Measurements from ENCODE around the gene REXO4.
A peak's percentile ranks its signal among the peaks of the same experiment; 100 is the strongest.

Gene REXO4

DNA sequence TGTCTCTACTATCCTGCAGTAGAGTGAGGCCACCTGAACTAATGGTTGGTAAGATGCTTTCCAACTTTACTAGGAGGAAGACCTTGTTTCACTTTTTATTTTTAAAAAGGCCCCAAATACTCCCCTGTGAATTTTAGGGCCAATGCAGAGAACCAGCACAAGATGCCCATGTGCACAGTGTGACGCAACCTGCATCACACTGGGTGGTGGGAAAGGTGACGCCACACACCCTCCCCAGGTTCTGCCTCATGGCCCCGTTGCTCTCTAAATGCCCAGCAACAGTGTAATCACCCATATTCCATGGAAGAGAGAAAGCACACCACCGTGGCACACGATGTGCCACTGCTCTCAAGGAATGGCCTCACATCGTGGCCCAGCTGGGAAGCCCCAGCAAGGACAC lies 48.4 kb downstream of the REXO4 start:
- no peak for DNase-seq (ENCODE audit: low read depth, low spot score)

DNA sequence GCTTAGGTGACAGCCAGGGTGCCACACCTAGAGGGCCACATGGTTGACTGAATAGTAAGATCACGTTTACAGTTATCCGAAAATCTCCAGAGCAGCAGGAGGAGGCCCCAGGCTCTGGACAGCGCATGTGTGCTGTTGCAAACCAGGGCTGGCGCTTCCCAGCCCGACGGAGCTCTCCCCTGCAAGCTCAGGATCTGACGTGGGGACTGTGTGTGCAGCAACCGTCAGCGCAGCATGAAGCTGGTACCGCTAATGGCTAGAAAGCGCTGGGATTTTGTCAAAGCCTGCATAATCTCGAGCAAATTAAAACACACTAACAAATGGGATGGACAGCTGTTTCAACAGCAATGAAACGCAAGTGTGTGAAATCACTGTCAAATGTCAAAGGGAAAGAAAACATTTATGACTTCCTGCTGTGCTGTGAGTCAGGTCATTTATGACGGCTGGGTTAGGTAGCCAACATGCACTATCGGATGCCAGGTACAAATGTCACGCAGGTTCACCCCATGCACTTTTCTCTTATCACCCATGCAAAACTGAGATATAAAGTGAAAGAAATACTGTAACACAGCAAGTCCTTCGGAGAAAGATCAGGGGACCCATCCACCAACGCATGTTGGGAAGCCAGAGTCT lies 49.4 kb downstream of the REXO4 start:
- no peak for DNase-seq (ENCODE audit: low read depth, low spot score)

GRCh38 chr9:133367778-133368177 lies 50.0 kb downstream of the REXO4 start:
- no peak for DNase-seq (ENCODE audit: low read depth, low spot score)

- no peak for DNase-seq (ENCODE audit: low read depth, low spot score)
Observed at GRCh38 chr9:133367221-133367620, 50.6 kb downstream of the REXO4 start.

DNA sequence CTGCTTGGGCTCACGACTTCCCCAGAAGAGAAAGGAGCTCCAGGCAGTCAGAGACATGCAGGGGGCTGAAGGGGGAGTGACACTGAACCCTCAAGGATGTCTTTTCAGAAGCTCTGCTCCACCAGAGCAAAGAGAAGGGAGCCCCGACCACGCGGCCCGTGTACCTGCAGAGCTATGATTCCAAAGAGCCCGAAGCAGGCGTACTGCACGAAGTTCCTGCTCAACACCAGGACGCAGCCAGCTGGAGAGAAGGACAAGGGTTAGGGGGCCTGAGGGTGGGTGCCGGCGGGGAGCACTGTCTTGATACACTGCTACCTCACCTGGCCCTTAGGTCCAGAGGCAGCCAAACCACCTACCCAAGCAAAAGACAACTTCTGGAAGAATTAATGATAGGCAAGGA lies 51.4 kb downstream of the REXO4 start:
- no peak for DNase-seq (ENCODE audit: low read depth, low spot score)

GRCh38 chr9:133362359-133363044 lies 55.3 kb downstream of the REXO4 start:
- DNase-seq (ENCODE audit: low read depth, low spot score) = no peak

DNA sequence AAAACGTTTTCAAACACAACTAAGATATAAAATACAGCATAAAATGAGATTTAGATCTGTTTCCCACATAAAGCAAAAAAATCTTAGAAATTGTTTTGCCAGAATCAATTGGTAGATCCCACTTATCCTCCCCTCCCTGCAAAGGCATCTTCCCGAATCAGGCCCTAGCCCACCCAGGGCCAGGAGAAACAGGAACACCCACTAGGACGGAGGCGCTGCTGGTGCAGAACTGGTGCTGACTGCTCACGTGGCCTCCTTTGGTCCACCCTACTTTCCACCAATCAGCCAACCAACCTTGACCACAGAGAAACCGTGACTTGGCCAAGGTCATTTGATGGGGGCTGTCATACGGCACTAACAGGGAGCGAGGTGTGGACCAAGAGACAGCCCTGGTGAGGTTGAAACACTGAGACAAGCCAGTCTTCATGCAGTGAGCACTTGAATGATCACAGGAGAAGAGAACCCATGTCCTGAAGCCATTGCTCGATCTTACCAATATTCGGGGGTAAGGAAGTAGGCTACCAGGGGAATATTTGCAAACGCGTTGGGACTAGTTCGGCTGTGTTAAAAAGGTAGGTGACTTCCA lies 56.2 kb downstream of the REXO4 start:
- DNase-seq (ENCODE audit: low read depth, low spot score) = no peak

- DNase-seq (ENCODE audit: low read depth, low spot score) = no peak
Observed at GRCh38 chr9:133360400-133361393, 57.1 kb downstream of the REXO4 start.

DNA sequence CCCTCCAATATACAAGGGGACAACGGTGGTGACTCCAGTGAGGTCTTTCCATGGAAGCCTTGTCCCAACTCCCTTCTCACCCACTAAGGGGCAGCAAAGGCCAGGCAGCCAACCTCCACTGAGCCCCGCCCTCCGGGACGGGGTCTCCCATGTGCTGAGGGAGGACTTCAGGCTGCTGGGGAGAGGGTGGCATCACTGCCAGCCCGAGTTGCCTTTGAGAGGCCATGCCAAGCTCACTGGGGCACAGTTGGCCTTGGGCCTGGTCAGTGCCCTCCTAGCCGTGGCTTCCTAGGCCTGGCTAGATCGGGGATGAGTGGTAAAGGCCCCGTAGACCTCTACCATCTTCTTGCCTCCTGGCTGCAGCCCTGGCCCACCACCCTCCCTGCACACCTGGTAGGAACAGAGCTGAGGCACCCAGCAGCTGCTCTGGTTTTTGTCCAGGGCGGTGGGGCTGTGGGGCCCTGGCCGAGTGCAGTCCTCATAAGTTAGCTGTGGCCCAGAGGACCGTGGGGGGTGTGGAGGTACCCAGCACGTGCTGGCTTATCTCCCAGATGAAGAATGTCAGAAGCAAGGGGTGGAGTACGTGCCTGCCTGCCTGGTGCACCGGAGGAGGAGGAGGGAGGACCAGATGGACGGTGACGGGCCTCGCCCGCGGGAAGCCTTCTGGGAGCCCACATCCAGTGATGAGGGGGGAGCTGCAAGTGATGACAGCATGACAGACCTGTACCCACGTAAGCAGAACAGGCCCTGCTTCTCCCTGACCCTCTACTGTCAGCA lies 58.2 kb downstream of the REXO4 start:
- peak; percentile 64 for DNase-seq (ENCODE audit: low read depth, low spot score)

GRCh38 chr9:133357656-133358055 lies 60.2 kb downstream of the REXO4 start:
- no peak for DNase-seq (ENCODE audit: low read depth, low spot score)

DNA sequence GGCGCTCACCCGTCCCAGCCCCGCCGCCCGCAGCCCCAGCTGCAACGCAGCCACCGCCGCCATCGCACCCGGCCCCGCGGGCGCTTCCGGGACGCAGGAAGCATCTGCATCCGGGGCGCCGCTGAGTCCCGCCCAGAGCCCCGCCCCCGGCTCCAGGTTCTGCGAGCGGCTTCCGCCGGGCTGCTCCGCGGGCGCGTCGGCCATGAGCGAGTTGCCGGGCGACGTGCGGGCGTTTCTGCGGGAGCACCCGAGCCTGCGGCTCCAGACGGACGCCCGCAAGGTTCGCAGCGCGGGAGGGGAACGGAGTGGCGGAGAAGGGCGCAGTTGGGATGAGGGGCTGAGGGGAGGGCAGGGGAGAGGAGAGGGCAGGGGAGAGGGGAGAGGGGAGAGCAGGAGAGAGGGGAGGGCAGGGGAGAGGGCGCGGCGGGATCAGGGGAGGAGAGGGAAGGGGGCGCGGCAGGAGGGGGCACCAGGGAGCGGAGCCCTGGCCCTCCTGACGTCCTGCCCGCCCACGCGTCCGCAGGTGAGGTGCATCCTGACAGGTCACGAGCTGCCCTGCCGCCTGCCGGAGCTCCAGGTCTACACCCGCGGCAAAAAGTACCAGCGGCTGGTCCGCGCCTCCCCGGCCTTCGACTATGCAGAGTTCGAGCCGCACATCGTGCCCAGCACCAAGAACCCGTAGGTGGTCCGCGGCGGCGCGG lies 61.3 kb downstream of the REXO4 start, which contains the start of the genes SURF1 and SURF2:
TSS of gene SURF1 (minus strand) at position 97 of the 701 bp plus-strand sequence. CDS start at position 63, 34 bp downstream.
TSS of gene SURF2 (plus strand) at position 160 of the 701 bp plus-strand sequence. CDS start at position 203, 43 bp downstream.
- peak; percentile 80 for DNase-seq (ENCODE audit: low read depth, low spot score)
